M059J (cell line): Measurements from ENCODE around the gene RNU1-4. TPM values are rescaled to one million over a fixed set of nuclear protein-coding genes. Genes with fewer than 3 reads are reported as not detected.
"Not testable (repeated sequence)": the region's sequence is repeated elsewhere in the genome, so short reads cannot be mapped to it uniquely, and the experiment has no call there.

Experiments
- DNase-seq: peaks from one replicate; pipeline ENCODE4 v3.0.0-alpha.2; 2012; ENCODE audit warnings: low read depth
- total RNA-seq: library from RNA; depleted of rRNA; stranded (reverse); fragments of >200 nt; shearing (Covaris generic); gene quantifications from 2 replicates; pipeline ENCODE4 v1.2.3, GENCODE V29; 2014; rRNA removed

Gene RNU1-4
- not detected in 2 replicates for total RNA-seq

- not testable (repeated sequence) for DNase-seq
These were observed at the start of gene RNU1-4 for GRCh38 chr1:16740047-16740964. Gene RNU1-4 (plus strand): TSS chr1:16740516.

GRCh38 chr1:16690971-16691682, 49.2 kb upstream of the RNU1-4 start:
- not testable (repeated sequence) for DNase-seq

- DNase-seq: not testable (repeated sequence)
These were observed 48.0 kb upstream of the RNU1-4 start for GRCh38 chr1:16692283-16692682.

- not testable (repeated sequence) for DNase-seq
These were observed 47.4 kb upstream of the RNU1-4 start for GRCh38 chr1:16692717-16693448.

- not testable (repeated sequence) for DNase-seq
These were observed 46.6 kb upstream of the RNU1-4 start for GRCh38 chr1:16693449-16694307.

GRCh38 chr1:16694308-16694702, 46.0 kb upstream of the RNU1-4 start:
- not testable (repeated sequence) for DNase-seq

- not testable (repeated sequence) for DNase-seq
These were observed 43.7 kb upstream of the RNU1-4 start for GRCh38 chr1:16696507-16697150.

- DNase-seq: not testable (repeated sequence)
These were observed 43.2 kb upstream of the RNU1-4 start for GRCh38 chr1:16697152-16697551.

- not testable (repeated sequence) for DNase-seq
These were observed 40.9 kb upstream of the RNU1-4 start for GRCh38 chr1:16699440-16699839.

- DNase-seq: not testable (repeated sequence)
These were observed 40.0 kb upstream of the RNU1-4 start for GRCh38 chr1:16700138-16700895.

- DNase-seq: not testable (repeated sequence)
These were observed 39.1 kb upstream of the RNU1-4 start for GRCh38 chr1:16701189-16701588.

GRCh38 chr1:16702280-16702679, 38.0 kb upstream of the RNU1-4 start:
- not testable (repeated sequence) for DNase-seq

- DNase-seq: not testable (repeated sequence)
These were observed 37.2 kb upstream of the RNU1-4 start for GRCh38 chr1:16703141-16703540.

GRCh38 chr1:16703602-16704001, 36.7 kb upstream of the RNU1-4 start:
- DNase-seq: not testable (repeated sequence)

GRCh38 chr1:16704076-16704475, 36.2 kb upstream of the RNU1-4 start:
- not testable (repeated sequence) for DNase-seq

- DNase-seq: not testable (repeated sequence)
These were observed 35.7 kb upstream of the RNU1-4 start for GRCh38 chr1:16704502-16705100.

- DNase-seq: not testable (repeated sequence)
These were observed 34.0 kb upstream of the RNU1-4 start for GRCh38 chr1:16706302-16706701.

- not testable (repeated sequence) for DNase-seq
These were observed 32.9 kb upstream of the RNU1-4 start for GRCh38 chr1:16707130-16708093.
